ENCODE data around the gene DNAJC5G. TPM values are rescaled to one million over a fixed set of nuclear protein-coding genes. Genes with fewer than 3 reads are reported as not detected.

The DNAJC5G gene
- total and polyA plus RNA-seq, 2 experiments from 2014 or later, result not detected

DNA sequence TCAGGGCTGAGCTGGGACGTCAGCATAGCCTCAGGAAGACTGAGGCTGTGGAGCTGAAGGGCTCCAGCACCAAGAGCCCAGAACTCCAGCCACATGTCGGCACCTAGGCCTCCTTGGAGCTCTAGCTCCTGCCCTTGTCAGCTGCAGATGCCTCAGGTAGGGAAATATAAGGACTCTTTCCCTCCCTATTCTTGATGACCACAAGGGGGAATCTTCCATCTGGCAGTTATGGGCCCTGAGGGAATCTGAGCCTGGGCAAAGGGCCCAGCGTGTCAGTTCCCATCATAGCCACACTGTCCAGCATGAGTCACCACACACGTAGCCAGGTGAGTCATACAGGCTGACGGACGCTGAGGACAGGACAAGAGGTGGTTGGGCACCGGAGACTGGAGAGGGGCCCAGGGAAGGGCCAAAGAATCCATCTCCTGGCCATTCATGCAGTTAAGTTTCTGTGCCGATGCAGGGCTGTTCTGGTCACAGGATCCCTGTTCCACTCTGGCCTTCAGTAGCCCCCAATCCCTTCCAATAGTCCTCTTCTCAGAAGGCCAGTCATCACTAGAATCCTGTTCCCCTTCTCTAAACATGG is 45.8 kb downstream of the DNAJC5G start:
- H3K79me2 ChIP-seq (ENCODE audit: insufficient read depth), result peaks cover 28% of the 10 kb centered on the region
- H3K9me3 ChIP-seq (ENCODE audit: low read depth), result no peaks in the 10 kb centered on the region
- H3K4me2 ChIP-seq (ENCODE audit: unreplicated experiment), result peak overlapping the region; percentile 98
- H3K27ac ChIP-seq, result peak overlapping the region; percentile 96
- no peaks in the 10 kb centered on the region for H4K20me1 ChIP-seq (ENCODE audit: insufficient read depth)
- H3K36me3 ChIP-seq (ENCODE audit: low read depth), result no peaks in the 10 kb centered on the region
- H3K27me3 ChIP-seq (replicated peaks; ENCODE audit: insufficient read depth), result no peaks in the 10 kb centered on the region
- in situ Hi-C loops (cut with MboI), result no loop called here
- peak overlapping the region; percentile 100 for H3K9ac ChIP-seq
- peak overlapping the region; percentile 97 for H3K4me3 ChIP-seq
- peaks cover 30% of the 10 kb centered on the region for H3F3A ChIP-seq (ENCODE audit: insufficient read depth)
- DNase-seq, result peak; percentile 99
- 28 to 32% methylated on average over 8 of the region's 8 CpGs for WGBS, 2 experiments (ENCODE audit: low coverage in 1 of 2, low lambda C conversion rate in 2 of 2, missing lambda C conversion rate in 2 of 2)
- no peaks in the 10 kb centered on the region for H3K9me2 ChIP-seq (ENCODE audit: insufficient read depth)
- no peak overlapping the region for H2AFZ ChIP-seq
- peaks cover 23% of the 10 kb centered on the region for H3K4me1 ChIP-seq (ENCODE audit: insufficient read depth)
- TF ChIP-seq EZH2 (IDR thresholded peaks at IDR 0.05; ENCODE audit: insufficient read depth, poor library complexity, severe bottlenecking) (no peak), EZH2phosphoT487 (IDR thresholded peaks at IDR 0.05; ENCODE audit: insufficient read depth, low read depth) (no peak)

DNA sequence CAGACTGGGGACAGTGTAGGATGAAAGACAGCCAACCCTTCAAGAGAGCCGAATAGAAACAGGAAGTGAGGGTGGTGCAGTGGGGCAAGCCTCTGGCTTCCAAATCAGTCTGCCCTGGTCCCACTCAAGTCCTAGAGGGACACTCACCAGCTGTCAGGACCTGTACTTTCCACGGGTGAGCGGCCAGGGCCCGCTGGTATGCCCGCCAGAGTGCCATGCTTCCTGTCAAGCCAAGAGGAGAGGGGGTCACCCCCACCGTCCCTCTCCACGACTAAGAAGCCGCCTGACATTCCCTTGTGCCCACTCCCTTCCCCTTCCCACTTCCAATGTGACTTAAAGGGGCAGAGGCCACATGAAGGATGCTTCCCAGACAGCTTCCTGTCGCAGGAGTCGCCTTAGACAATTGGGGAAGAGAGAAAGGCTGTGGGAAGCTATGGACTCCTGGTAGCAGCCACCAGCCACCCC is 47.1 kb downstream of the DNAJC5G start:
- Histone ChIP-seq H3K36me3 (ENCODE audit: low read depth) (no peaks in the 10 kb centered on the region), H3K27me3 (replicated peaks; ENCODE audit: insufficient read depth) (no peaks in the 10 kb centered on the region), H4K20me1 (ENCODE audit: insufficient read depth) (no peaks in the 10 kb centered on the region), H3K9ac (peak overlapping the region; percentile 100), H3F3A (ENCODE audit: insufficient read depth) (peaks cover 30% of the 10 kb centered on the region), H3K9me3 (ENCODE audit: low read depth) (no peaks in the 10 kb centered on the region), H3K27ac (peak overlapping the region; percentile 96), H3K9me2 (ENCODE audit: insufficient read depth) (no peaks in the 10 kb centered on the region), H3K4me3 (peak overlapping the region; percentile 97), H3K4me2 (ENCODE audit: unreplicated experiment) (peak overlapping the region; percentile 98), H3K79me2 (ENCODE audit: insufficient read depth) (peaks cover 28% of the 10 kb centered on the region), H3K4me1 (ENCODE audit: insufficient read depth) (peaks cover 23% of the 10 kb centered on the region), H2AFZ (peak overlapping the region; percentile 91)
- in situ Hi-C loops (cut with MboI), result no loop called here
- TF ChIP-seq EZH2phosphoT487 (IDR thresholded peaks at IDR 0.05; ENCODE audit: insufficient read depth, low read depth), result no peak
- TF ChIP-seq EZH2 (IDR thresholded peaks at IDR 0.05; ENCODE audit: insufficient read depth, poor library complexity, severe bottlenecking), result no peak
- 7 to 8% methylated on average over 10 of the region's 10 CpGs for WGBS, 2 experiments (ENCODE audit: low coverage in 1 of 2, low lambda C conversion rate in 2 of 2, missing lambda C conversion rate in 2 of 2)
- peak; percentile 48 for DNase-seq

DNA sequence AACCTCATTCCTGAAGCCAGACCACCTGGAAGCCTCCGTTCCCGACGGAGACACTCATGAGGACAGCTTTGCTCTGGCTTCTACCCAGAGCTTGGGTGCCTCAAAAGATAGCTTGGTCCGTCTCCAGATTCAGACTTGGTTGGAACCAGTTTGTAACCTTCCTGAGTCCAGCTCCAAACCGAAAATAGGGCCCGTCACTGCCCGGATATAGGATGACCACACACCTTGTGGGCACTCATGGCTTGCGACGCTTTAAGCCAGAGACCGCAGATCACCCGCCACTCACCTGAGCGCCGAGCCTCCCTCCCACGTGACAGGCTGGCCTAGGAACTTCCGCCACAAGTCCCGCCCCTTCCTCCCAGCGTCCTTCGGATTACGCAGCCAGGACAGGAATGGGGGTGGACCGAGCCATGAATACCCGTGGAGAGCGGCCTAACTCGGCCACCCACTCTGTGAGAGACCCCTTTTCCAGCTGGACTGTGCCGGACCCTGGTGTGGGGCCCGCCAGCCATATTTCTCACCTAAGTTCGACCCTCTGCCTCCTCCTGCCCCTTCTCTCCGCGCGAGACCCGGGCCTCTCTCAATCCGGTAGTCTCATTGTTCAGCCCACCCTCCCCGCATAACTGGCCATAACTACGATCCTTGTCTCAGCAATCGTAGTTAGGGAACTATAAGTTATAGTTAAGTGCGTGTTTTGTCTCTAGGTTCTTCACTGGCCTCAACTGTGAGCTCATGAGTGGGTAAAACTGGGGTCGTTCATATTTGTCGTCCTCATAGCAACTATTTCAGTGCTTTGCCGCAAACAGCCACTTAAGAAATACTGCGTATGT is 47.7 kb downstream of the DNAJC5G start, which contains the start of gene MPV17:
Gene MPV17, minus strand, starts transcription at position 332 of the 830 bp plus-strand sequence. CDS start 580 bp downstream, outside the sequence.
- Histone ChIP-seq H3K27ac (peak within 1 kb of the TSS; percentile 96), H3K27me3 (replicated peaks; ENCODE audit: insufficient read depth) (no peaks in the 10 kb centered on the region), H2AFZ (peak within 1 kb of the TSS; percentile 91), H3K9me3 (ENCODE audit: low read depth) (no peaks in the 10 kb centered on the region), H3K4me3 (peak within 1 kb of the TSS; percentile 97), H3F3A (ENCODE audit: insufficient read depth) (peaks cover 30% of the 10 kb centered on the region), H3K9me2 (ENCODE audit: insufficient read depth) (no peaks in the 10 kb centered on the region), H3K9ac (peak within 1 kb of the TSS; percentile 100), H3K4me2 (ENCODE audit: unreplicated experiment) (peak within 1 kb of the TSS; percentile 98), H3K4me1 (ENCODE audit: insufficient read depth) (peaks cover 23% of the 10 kb centered on the region), H4K20me1 (ENCODE audit: insufficient read depth) (no peaks in the 10 kb centered on the region), H3K36me3 (ENCODE audit: low read depth) (no peaks in the 10 kb centered on the region), H3K79me2 (ENCODE audit: insufficient read depth) (peaks cover 28% of the 10 kb centered on the region)
- TF ChIP-seq EZH2 (IDR thresholded peaks at IDR 0.05; ENCODE audit: insufficient read depth, poor library complexity, severe bottlenecking) (no peak), EZH2phosphoT487 (IDR thresholded peaks at IDR 0.05; ENCODE audit: insufficient read depth, low read depth) (no peak)
- DNase-seq, result peak; percentile 98
- in situ Hi-C loops (cut with MboI), result no loop called here
- 1 to 2% methylated on average over 39 of the region's 39 CpGs for WGBS, 2 experiments (ENCODE audit: low coverage in 1 of 2, low lambda C conversion rate in 2 of 2, missing lambda C conversion rate in 2 of 2)

DNA sequence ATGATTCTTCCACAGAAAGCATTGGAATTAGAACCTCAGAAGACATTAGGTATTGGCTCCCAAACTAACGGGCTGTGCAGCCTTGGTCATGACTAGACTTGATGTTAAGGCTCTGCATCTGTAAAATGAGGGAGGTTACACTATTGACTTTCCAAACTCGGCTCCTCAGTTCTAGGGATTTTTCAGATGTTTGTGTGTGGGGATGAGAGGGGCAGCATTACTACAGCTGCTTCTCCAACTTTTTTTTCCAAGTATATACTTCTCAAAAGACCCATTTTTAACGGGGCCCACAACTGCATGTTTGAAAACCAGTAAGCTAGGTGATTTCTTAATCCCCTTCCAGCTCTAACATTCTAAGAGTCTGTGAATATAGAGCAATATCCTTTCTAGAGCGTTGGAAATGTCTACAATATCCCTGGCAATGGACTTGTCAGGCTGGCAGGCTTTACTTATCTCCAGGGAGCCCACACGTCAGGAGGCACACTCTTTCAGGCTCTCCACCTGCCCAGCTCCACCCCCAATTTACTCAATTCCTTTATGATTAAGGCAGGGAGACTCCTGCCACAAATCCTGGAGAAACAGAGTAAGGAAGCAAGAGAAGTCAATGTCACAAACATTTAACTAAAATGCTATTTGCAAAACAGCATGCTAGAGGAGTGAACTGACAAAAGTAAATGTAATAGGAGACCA is 48.5 kb downstream of the DNAJC5G start:
- Histone ChIP-seq H4K20me1 (ENCODE audit: insufficient read depth) (no peaks in the 10 kb centered on the region), H3K79me2 (ENCODE audit: insufficient read depth) (peaks cover 28% of the 10 kb centered on the region), H3K9me3 (ENCODE audit: low read depth) (no peaks in the 10 kb centered on the region), H3K4me2 (ENCODE audit: unreplicated experiment) (peak overlapping the region; percentile 98), H3K4me1 (ENCODE audit: insufficient read depth) (peaks cover 23% of the 10 kb centered on the region), H2AFZ (peak overlapping the region; percentile 91), H3K9me2 (ENCODE audit: insufficient read depth) (no peaks in the 10 kb centered on the region), H3K27ac (peak overlapping the region; percentile 96), H3K4me3 (peak overlapping the region; percentile 97), H3K9ac (peak overlapping the region; percentile 100), H3F3A (ENCODE audit: insufficient read depth) (peaks cover 30% of the 10 kb centered on the region), H3K36me3 (ENCODE audit: low read depth) (no peaks in the 10 kb centered on the region), H3K27me3 (replicated peaks; ENCODE audit: insufficient read depth) (no peaks in the 10 kb centered on the region)
- in situ Hi-C loops (cut with MboI), result no loop called here
- TF ChIP-seq EZH2phosphoT487 (IDR thresholded peaks at IDR 0.05; ENCODE audit: insufficient read depth, low read depth) (no peak), EZH2 (IDR thresholded peaks at IDR 0.05; ENCODE audit: insufficient read depth, poor library complexity, severe bottlenecking) (no peak)
- 11 to 14% methylated on average over 5 of the region's 5 CpGs for WGBS, 2 experiments (ENCODE audit: low coverage in 1 of 2, low lambda C conversion rate in 2 of 2, missing lambda C conversion rate in 2 of 2)
- DNase-seq, result peak; percentile 26

Measured in GM23248 (cell line).